H1 (cell line): Measurements from ENCODE around the gene HINT2. TPM values are rescaled to one million over a fixed set of nuclear protein-coding genes. Genes with fewer than 3 reads are reported as not detected.

Experiments
- CHD1 ChIP-seq: IDR thresholded peaks from 2 replicates; pipeline ENCODE4 v1.6.1; 2012; ENCODE audit warnings: low read depth, low read length, improper control_type of control experiment
- EGR1 ChIP-seq: IDR thresholded peaks from 2 replicates; pipeline ENCODE4 v1.6.1; 2011; ENCODE audit warnings: low read depth, low read length, borderline replicate concordance
- JUND ChIP-seq: IDR thresholded peaks from 2 replicates; pipeline ENCODE4 v1.6.1; 2011; ENCODE audit warnings: mild to moderate bottlenecking, improper control_type of control experiment, low read length
- RFX5 ChIP-seq: IDR thresholded peaks from 2 replicates; pipeline ENCODE4 v1.6.1; 2011; ENCODE audit warnings: low read depth, low read length, improper control_type of control experiment, borderline replicate concordance
- SAP30 ChIP-seq: fragments of 300-600 bp; sonication (generic); IDR thresholded peaks from 2 replicates; pipeline ENCODE4 v1.7.1; 2012; ENCODE audit warnings: low read length, moderate library complexity, mild to moderate bottlenecking, inconsistent platforms; ENCODE audit not compliant: insufficient read depth, insufficient replicate concordance
- SIRT6 ChIP-seq: IDR thresholded peaks from one replicate; pipeline ENCODE4 v1.7.1; 2012; ENCODE audit warnings: low read length, inconsistent platforms
- SIX5 ChIP-seq: IDR thresholded peaks from 2 replicates; pipeline ENCODE4 v1.6.1; 2011; ENCODE audit warnings: mild to moderate bottlenecking, low read depth, low read length
- TCF12 ChIP-seq: IDR thresholded peaks from 2 replicates; pipeline ENCODE4 v1.6.1; 2011; ENCODE audit warnings: low read depth, mild to moderate bottlenecking, low read length
- polyA plus RNA-seq, 7 experiments: library from polyadenylated mRNA; depleted of rRNA in 3 of 7; stranded (reverse) in 5 of 7; unstranded in 2 of 7; fragments of >200 nt in 5 of 7; fragments of 200-250 nt in 2 of 7; gene quantifications; 1 replicate in 5 of 7; 2 replicates in 1 of 7; 4 replicates in 1 of 7; pipeline versions ENCODE4 v1.2.1 to v1.2.3, GENCODE V29; 2011 to 2013; ENCODE audit warnings: missing spikeins in 2 of 7, mixed read lengths in 2 of 7
- total RNA-seq: library from RNA; stranded (reverse); fragmentation: NEBNext Ultra II Directional; extraction: Animal tissue kit (Norgen Biotek cat#: 25700); gene quantifications from 2 replicates; pipeline ENCODE4 v1.2.1, GENCODE V29; 2021
- TF ChIP-seq, protein P1 (sequence below): IDR thresholded peaks from 2 replicates; pipeline ENCODE4 v1.6.1; 2012; ENCODE audit warnings: inconsistent platforms

Gene HINT2
- total and polyA plus RNA-seq, 2 of the 8 experiments (the other 6 are each of a cell fraction or from before 2014, with no cell fraction given), result 32.1 to 51.2 TPM

DNA sequence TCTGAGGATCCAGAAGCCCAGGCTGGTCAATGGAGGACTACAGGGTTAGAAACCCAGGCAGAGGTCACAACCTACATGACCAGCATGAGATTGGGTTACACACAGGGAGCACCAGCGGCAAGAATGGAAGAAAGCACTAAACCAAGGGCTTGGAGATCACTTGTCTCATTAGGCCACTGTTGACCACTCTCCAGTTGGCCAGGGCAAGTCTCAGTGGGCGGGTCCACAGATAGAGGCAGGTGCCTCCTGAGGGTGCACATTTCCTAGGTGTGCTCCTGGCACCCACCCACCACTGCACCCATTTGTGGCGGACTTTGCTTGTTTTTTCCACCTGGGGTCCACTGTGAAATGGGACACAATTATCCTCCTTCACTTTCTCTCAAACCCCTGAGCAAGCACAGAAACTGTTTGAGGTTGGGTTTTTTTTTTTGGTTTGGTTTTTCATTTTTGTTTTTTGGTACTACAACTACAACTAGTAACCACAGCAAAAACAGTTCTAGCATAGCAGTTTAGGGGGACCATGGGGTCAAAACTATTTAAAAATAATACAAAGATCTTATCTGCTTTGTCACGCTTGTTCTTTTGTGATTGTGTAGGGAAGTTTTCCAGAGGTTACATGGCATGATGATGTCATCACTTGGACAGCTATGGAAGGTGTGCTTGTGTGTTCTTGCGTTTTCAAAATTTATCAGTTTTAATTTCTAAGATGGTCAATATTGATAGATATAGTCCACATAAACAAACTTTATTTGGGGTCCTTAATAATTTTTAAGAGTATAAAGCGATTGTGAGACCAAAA is 17.3 kb downstream of the HINT2 start (continued):
- TF ChIP-seq RFX5 (no peak), SIRT6 (no peak), TCF12 (no peak), EGR1 (no peak), CHD1 (no peak), JUND (no peak), SAP30 (no peak), SIX5 (no peak)
- TF ChIP-seq, protein P1, sequence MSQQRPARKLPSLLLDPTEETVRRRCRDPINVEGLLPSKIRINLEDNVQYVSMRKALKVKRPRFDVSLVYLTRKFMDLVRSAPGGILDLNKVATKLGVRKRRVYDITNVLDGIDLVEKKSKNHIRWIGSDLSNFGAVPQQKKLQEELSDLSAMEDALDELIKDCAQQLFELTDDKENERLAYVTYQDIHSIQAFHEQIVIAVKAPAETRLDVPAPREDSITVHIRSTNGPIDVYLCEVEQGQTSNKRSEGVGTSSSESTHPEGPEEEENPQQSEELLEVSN, result no peak
